ENCODE measurements around the gene FZD2. TPM values are rescaled to one million over a fixed set of nuclear protein-coding genes. Genes with fewer than 3 reads are reported as not detected.

FZD2 gene
- polyA plus RNA-seq, 2 of the 4 experiments (the other 2 are of a cell fraction), result 25.8 to 54.9 TPM

DNA sequence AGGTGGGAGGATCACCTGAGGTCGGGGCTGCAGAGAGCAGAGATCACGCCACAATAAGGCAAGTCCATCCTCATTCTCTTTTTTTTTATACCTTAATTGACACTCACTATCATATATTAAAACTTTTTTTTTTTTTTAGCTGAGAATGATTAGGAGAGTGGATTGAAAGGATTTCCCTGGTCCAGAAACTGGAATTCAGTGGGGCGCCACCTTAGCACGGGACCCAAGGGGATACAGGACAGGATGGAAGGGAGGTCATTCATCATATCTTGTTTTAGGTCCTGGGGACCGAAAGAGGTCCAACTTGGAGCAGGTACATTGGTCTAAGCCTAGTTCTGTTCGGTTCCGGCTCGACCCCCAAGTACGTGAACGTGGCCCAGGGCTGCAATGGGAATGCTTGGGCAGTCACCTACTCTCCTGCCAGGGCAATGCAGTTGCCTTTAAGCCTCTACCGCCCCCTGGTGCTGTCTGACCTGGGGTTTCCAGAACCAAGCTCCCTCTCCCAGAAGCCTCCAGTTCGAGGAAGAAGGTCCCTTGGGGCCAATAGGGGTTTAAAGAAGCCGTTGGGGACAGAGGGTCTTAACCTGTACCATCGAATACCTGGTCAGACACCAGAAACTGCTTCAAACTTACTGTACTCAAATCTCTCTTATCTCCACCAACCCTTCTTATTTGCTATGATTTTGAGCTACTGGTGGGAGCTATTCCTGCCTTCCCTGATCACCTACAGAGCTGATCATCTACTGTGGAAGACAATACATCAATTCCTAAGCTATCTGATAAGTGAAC, 34.2 kb upstream of the FZD2 start:
- ChIA-PET CTCF (interaction anchor here (0.6 to 4.4 kb wide), 82 partner anchors 8 to 577 kb away, joined by 3 to 64 read pairs (median 4); partner anchors contain the start of genes FAM171A2, GPATCH8 and MEIOC), POLR2A (interaction anchor here (0.6 to 1.8 kb wide), 5 partner anchors 14 to 301 kb away, joined by 3 to 11 read pairs (median 8); partner anchors contain the start of genes FZD2 and GPATCH8)
- FAIRE-seq (no peak), ATAC-seq (peak; percentile 97 to 99), DNase-seq (ENCODE audit: low read depth in 1 of 2, low spot score in 1 of 2) (peak; percentile 84)
- Histone ChIP-seq H3K27ac (peak overlapping the region in 1 of 2 experiments; percentile 10; a peak in 1 of 6 replicates), H3K4me3 (no peak overlapping the region), H3K4me1 (peaks cover 2% of the 10 kb centered on the region; the same call in 1 of the 3 replicates), H3K4me2 (peak overlapping the region; percentile 38), H3K9me3 (0 out of 3 replicates have a peak, but pooled peaks cover 6% of the 10 kb centered on the region)
- 37% methylated on average over 14 of the region's 14 CpGs for WGBS (ENCODE audit: missing lambda C conversion rate)
- TF ChIP-seq HOXB13 (CRISPR knock-in tag; IDR thresholded peaks at IDR 0.05; ENCODE audit: low read depth) (no peak), EHMT2 (IDR thresholded peaks at IDR 0.05; ENCODE audit: low read depth) (no peak), CEBPB (IDR thresholded peaks at IDR 0.05) (no peak), CHD4 (IDR thresholded peaks at IDR 0.05; ENCODE audit: borderline replicate concordance) (no peak), NFE2L2 (conservative IDR thresholded peaks at IDR 0.05; ENCODE audit: low read length) (no peak), RAD21 (conservative IDR thresholded peaks at IDR 0.05 in 1 of 2, IDR thresholded peaks at IDR 0.05 in 1 of 2) (peak; percentile 81 to 91), HDAC2 (IDR thresholded peaks at IDR 0.05) (no peak), SMC3 (IDR thresholded peaks at IDR 0.05) (peak; percentile 80)
- TF ChIP-seq, protein P1, sequence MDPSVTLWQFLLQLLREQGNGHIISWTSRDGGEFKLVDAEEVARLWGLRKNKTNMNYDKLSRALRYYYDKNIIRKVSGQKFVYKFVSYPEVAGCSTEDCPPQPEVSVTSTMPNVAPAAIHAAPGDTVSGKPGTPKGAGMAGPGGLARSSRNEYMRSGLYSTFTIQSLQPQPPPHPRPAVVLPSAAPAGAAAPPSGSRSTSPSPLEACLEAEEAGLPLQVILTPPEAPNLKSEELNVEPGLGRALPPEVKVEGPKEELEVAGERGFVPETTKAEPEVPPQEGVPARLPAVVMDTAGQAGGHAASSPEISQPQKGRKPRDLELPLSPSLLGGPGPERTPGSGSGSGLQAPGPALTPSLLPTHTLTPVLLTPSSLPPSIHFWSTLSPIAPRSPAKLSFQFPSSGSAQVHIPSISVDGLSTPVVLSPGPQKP (IDR thresholded peaks at IDR 0.05; ENCODE audit: low read depth, low read length), result no peak
- TF ChIP-seq, protein P2, sequence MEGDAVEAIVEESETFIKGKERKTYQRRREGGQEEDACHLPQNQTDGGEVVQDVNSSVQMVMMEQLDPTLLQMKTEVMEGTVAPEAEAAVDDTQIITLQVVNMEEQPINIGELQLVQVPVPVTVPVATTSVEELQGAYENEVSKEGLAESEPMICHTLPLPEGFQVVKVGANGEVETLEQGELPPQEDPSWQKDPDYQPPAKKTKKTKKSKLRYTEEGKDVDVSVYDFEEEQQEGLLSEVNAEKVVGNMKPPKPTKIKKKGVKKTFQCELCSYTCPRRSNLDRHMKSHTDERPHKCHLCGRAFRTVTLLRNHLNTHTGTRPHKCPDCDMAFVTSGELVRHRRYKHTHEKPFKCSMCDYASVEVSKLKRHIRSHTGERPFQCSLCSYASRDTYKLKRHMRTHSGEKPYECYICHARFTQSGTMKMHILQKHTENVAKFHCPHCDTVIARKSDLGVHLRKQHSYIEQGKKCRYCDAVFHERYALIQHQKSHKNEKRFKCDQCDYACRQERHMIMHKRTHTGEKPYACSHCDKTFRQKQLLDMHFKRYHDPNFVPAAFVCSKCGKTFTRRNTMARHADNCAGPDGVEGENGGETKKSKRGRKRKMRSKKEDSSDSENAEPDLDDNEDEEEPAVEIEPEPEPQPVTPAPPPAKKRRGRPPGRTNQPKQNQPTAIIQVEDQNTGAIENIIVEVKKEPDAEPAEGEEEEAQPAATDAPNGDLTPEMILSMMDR (IDR thresholded peaks at IDR 0.05), result peak; percentile 73

DNA sequence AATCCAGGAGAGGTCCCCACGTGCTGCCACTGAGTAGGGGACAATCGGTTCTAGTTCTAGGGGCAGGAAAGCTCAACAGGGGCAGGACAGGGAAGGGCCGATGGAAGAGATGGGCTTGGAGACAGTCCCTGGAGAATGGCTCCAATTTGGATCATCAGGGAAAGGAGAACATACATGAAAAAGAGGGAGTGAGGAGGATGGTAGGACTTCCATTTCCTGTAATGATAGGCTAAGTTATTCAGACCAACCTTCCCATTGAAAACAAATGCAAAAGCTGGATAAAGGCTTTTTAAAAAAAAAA, 33.7 kb upstream of the FZD2 start:
- Histone ChIP-seq H3K4me3 (no peak overlapping the region), H3K27ac (peak overlapping the region in 1 of 2 experiments; percentile 10; a peak in 1 of 6 replicates), H3K4me1 (no peaks in the 10 kb centered on the region), H3K9me3 (0 out of 3 replicates have a peak, but pooled peaks cover 6% of the 10 kb centered on the region), H3K4me2 (peak overlapping the region; percentile 38; the same call in 2 of the 3 replicates)
- DNase-seq (ENCODE audit: low read depth in 1 of 2, low spot score in 1 of 2) (no peak), ATAC-seq (peak in 1 of 2 experiments; percentile 52; a peak in 3 of 6 replicates), FAIRE-seq (no peak)
- ChIA-PET CTCF (interaction anchor here (0.6 to 4.4 kb wide), 71 partner anchors 9 to 577 kb away, joined by 3 to 64 read pairs (median 4); partner anchors contain the start of genes GPATCH8 and MEIOC), POLR2A (interaction anchor here (0.8 to 1.8 kb wide), 3 partner anchors 20 to 178 kb away, joined by 3 to 11 read pairs (median 9); partner anchors contain the start of genes FZD2 and GPATCH8)
- WGBS (ENCODE audit: missing lambda C conversion rate), result 49% methylated on average over 3 of the region's 3 CpGs
- no peak for TF ChIP-seq KDM5A (IDR thresholded peaks at IDR 0.05)
- no peak for TF ChIP-seq SREBF2 (IDR thresholded peaks at IDR 0.05)
- no peak for TF ChIP-seq MAFK (IDR thresholded peaks at IDR 0.05; ENCODE audit: partially characterized antibody)
- TF ChIP-seq NFE2L2 (conservative IDR thresholded peaks at IDR 0.05; ENCODE audit: low read length), result no peak
- no peak for TF ChIP-seq FOXS1 (CRISPR knock-in tag; IDR thresholded peaks at IDR 0.05)
- TF ChIP-seq FOSL2 (IDR thresholded peaks at IDR 0.05), result no peak
- no peak for TF ChIP-seq FOSL2 (CRISPR knock-in tag; IDR thresholded peaks at IDR 0.05)
- TF ChIP-seq GATA3 (IDR thresholded peaks at IDR 0.05; ENCODE audit: borderline replicate concordance), result no peak
- TF ChIP-seq FOSB (CRISPR knock-in tag; IDR thresholded peaks at IDR 0.05), result no peak
- no peak for TF ChIP-seq RCOR1 (IDR thresholded peaks at IDR 0.05; ENCODE audit: low read depth, low read length)
- TF ChIP-seq, protein P3, sequence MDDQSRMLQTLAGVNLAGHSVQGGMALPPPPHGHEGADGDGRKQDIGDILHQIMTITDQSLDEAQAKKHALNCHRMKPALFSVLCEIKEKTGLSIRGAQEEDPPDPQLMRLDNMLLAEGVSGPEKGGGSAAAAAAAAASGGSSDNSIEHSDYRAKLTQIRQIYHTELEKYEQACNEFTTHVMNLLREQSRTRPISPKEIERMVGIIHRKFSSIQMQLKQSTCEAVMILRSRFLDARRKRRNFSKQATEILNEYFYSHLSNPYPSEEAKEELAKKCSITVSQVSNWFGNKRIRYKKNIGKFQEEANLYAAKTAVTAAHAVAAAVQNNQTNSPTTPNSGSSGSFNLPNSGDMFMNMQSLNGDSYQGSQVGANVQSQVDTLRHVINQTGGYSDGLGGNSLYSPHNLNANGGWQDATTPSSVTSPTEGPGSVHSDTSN (IDR thresholded peaks at IDR 0.05), result no peak
- TF ChIP-seq ESRRA (IDR thresholded peaks at IDR 0.05; ENCODE audit: borderline replicate concordance, low read length), result no peak

Measured in A549 (cell line).